SU-DHL-6 (cell line): ENCODE data around the gene ZNF536.

ENCODE experiments used
- H2AFZ ChIP-seq: fragments of 200-600 bp; sonication (generic); 2 replicates; pipeline ENCODE4 v1.6.1; 2014; ENCODE audit warnings: low read depth, mild to moderate bottlenecking, moderate library complexity, mixed read lengths, antibody characterized with exemption, low read length; ENCODE audit not compliant: severe bottlenecking
- H3F3A ChIP-seq: fragments of 200-600 bp; shearing (Covaris generic); 2 replicates; pipeline ENCODE4 v1.6.0; 2016; ENCODE audit warnings: antibody characterized with exemption, mild to moderate bottlenecking; ENCODE audit not compliant: insufficient read depth
- H3K27ac ChIP-seq: fragments of 200-600 bp; sonication (generic); 2 replicates; pipeline ENCODE4 v1.5.1; 2016; ENCODE audit warnings: low read depth, mild to moderate bottlenecking, low read length, moderate library complexity, mixed read lengths
- H3K27me3 ChIP-seq: fragments of 200-600 bp; sonication (generic), shearing (Covaris generic); 2 replicates; pipeline ENCODE4 v1.6.0; 2014; ENCODE audit warnings: mild to moderate bottlenecking, low read length
- H3K36me3 ChIP-seq: fragments of 200-600 bp; sonication (generic); 2 replicates; pipeline ENCODE4 v1.6.1; 2014; ENCODE audit warnings: mild to moderate bottlenecking, low read length, mixed read lengths
- H3K4me2 ChIP-seq: fragments of 300-600, 200-600 bp; shearing (Covaris generic), sonication (generic); 2 replicates; pipeline ENCODE4 v1.6.0; 2014; ENCODE audit warnings: low read length, low read depth, mild to moderate bottlenecking; ENCODE audit not compliant: poor library complexity, severe bottlenecking
- H3K4me3 ChIP-seq: fragments of 200-600 bp; sonication (generic); 2 replicates; pipeline ENCODE4 v1.5.1; 2014; ENCODE audit warnings: antibody characterized with exemption, low read length, mild to moderate bottlenecking, mixed read lengths; ENCODE audit not compliant: insufficient read depth, poor library complexity, severe bottlenecking
- H3K79me2 ChIP-seq: fragments of 200-600 bp; sonication (generic); 2 replicates; pipeline ENCODE4 v1.6.1; 2014; ENCODE audit warnings: mild to moderate bottlenecking, low read length, moderate library complexity; ENCODE audit not compliant: insufficient read depth
- H3K9ac ChIP-seq: fragments of 200-600 bp; sonication (generic); 2 replicates; pipeline ENCODE4 v1.7.0; 2014; ENCODE audit warnings: mild to moderate bottlenecking, low read length
- H3K9me2 ChIP-seq: fragments of 200-600 bp; sonication (generic); replicated peaks from 2 replicates; pipeline ENCODE4 v1.6.1; 2014; ENCODE audit warnings: low read length; ENCODE audit not compliant: insufficient read depth
- H3K9me3 ChIP-seq: fragments of 200-600 bp; sonication (generic); 2 replicates; pipeline ENCODE4 v1.6.1; 2014; ENCODE audit warnings: low read length, mixed read lengths; ENCODE audit not compliant: insufficient read depth
- H4K20me1 ChIP-seq: fragments of 200-600 bp; sonication (generic); 2 replicates; pipeline ENCODE4 v1.6.1; 2014; ENCODE audit warnings: low read depth, mild to moderate bottlenecking, antibody characterized with exemption, low read length, moderate library complexity, mixed read lengths
- CTCF ChIP-seq: fragments of 200-600 bp; sonication (generic); IDR thresholded peaks from one replicate; pipeline ENCODE4 v1.5.1; 2017; ENCODE audit warnings: antibody characterized with exemption, mild to moderate bottlenecking, low read length, moderate library complexity; ENCODE audit not compliant: insufficient read depth, poor library complexity, severe bottlenecking
- EZH2phosphoT487 ChIP-seq: fragments of 200-600 bp; sonication (generic), shearing (Covaris generic); conservative IDR thresholded peaks from 2 replicates; pipeline ENCODE4 v1.6.1; 2018; ENCODE audit warnings: mild to moderate bottlenecking, antibody characterized with exemption, low read length, moderate library complexity, mixed read lengths

ZNF536 gene

GRCh38 chr19:30552593-30552992, 180.4 kb downstream of the ZNF536 start:
- no peaks in the 10 kb centered on the region for H3K36me3 ChIP-seq
- H3K9me2 ChIP-seq, result no peaks in the 10 kb centered on the region
- no peaks in the 10 kb centered on the region for H3F3A ChIP-seq
- H2AFZ ChIP-seq, result no peak overlapping the region
- H3K27ac ChIP-seq, result no peak overlapping the region
- H3K4me2 ChIP-seq, result no peak overlapping the region
- no peaks in the 10 kb centered on the region for H4K20me1 ChIP-seq
- H3K9me3 ChIP-seq, result no peaks in the 10 kb centered on the region
- no peak overlapping the region for H3K9ac ChIP-seq
- no peak for TF ChIP-seq CTCF
- no peak for TF ChIP-seq EZH2phosphoT487
- no peaks in the 10 kb centered on the region for H3K79me2 ChIP-seq
- no peaks in the 10 kb centered on the region for H3K27me3 ChIP-seq
- H3K4me3 ChIP-seq, result no peak overlapping the region

- no peaks in the 10 kb centered on the region for H3K27me3 ChIP-seq
- no peak overlapping the region for H2AFZ ChIP-seq
- H3K36me3 ChIP-seq, result no peaks in the 10 kb centered on the region
- H3K9me3 ChIP-seq, result no peaks in the 10 kb centered on the region
- H3K4me2 ChIP-seq, result no peak overlapping the region
- H3K4me3 ChIP-seq, result no peak overlapping the region
- H3K79me2 ChIP-seq, result no peaks in the 10 kb centered on the region
- no peak for TF ChIP-seq CTCF
- TF ChIP-seq EZH2phosphoT487, result no peak
- no peak overlapping the region for H3K9ac ChIP-seq
- no peak overlapping the region for H3K27ac ChIP-seq
- no peaks in the 10 kb centered on the region for H3F3A ChIP-seq
- H3K9me2 ChIP-seq, result no peaks in the 10 kb centered on the region
- H4K20me1 ChIP-seq, result no peaks in the 10 kb centered on the region
Observed at GRCh38 chr19:30555075-30555790, 183.0 kb downstream of the ZNF536 start.

- no peak overlapping the region for H2AFZ ChIP-seq
- no peak overlapping the region for H3K27ac ChIP-seq
- no peak overlapping the region for H3K4me3 ChIP-seq
- H3F3A ChIP-seq, result no peaks in the 10 kb centered on the region
- H3K36me3 ChIP-seq, result no peaks in the 10 kb centered on the region
- H3K9ac ChIP-seq, result no peak overlapping the region
- TF ChIP-seq CTCF (no peak), EZH2phosphoT487 (no peak)
- H4K20me1 ChIP-seq, result no peaks in the 10 kb centered on the region
- H3K9me3 ChIP-seq, result no peaks in the 10 kb centered on the region
- no peaks in the 10 kb centered on the region for H3K27me3 ChIP-seq
- no peaks in the 10 kb centered on the region for H3K9me2 ChIP-seq
- H3K79me2 ChIP-seq, result no peaks in the 10 kb centered on the region
- no peak overlapping the region for H3K4me2 ChIP-seq
Observed at GRCh38 chr19:30555791-30556110, 183.6 kb downstream of the ZNF536 start.

- no peaks in the 10 kb centered on the region for H3K9me2 ChIP-seq
- no peaks in the 10 kb centered on the region for H3K27me3 ChIP-seq
- no peak overlapping the region for H3K4me3 ChIP-seq
- no peaks in the 10 kb centered on the region for H3K9me3 ChIP-seq
- H3K4me2 ChIP-seq, result no peak overlapping the region
- H2AFZ ChIP-seq, result no peak overlapping the region
- no peaks in the 10 kb centered on the region for H3F3A ChIP-seq
- no peak overlapping the region for H3K27ac ChIP-seq
- H3K79me2 ChIP-seq, result no peaks in the 10 kb centered on the region
- no peaks in the 10 kb centered on the region for H3K36me3 ChIP-seq
- TF ChIP-seq EZH2phosphoT487 (no peak), CTCF (no peak)
- H3K9ac ChIP-seq, result no peak overlapping the region
- no peaks in the 10 kb centered on the region for H4K20me1 ChIP-seq
Observed at GRCh38 chr19:30556230-30556711, 184.1 kb downstream of the ZNF536 start.
